Measurements from ENCODE around the gene ZNF469. TPM values are rescaled to one million over a fixed set of nuclear protein-coding genes. Genes with fewer than 3 reads are reported as not detected.
A peak's percentile ranks its signal among the peaks of the same experiment; 100 is the strongest.

ZNF469 gene
- total RNA-seq, 3 donors from 2014 or later (not counting 1 experiment from before 2014, with no cell fraction given), result 4.5 to 5.8 (median 4.9) TPM

GRCh38 chr16:88395669-88396584 is 13.2 kb downstream of the ZNF469 start:
- H3K27me3 ChIP-seq (ENCODE audit: control insufficient read depth, insufficient read depth, low read length), result no peaks in the 10 kb centered on the region
- H3K36me3 Mint-ChIP-seq, result no peaks in the 10 kb centered on the region
- peaks cover 5% of the 10 kb centered on the region for H3K4me1 ChIP-seq (ENCODE audit: control insufficient read depth, insufficient read depth, low read length)
- no peaks in the 10 kb centered on the region for H3K9me3 ChIP-seq (ENCODE audit: control insufficient read depth, insufficient read depth, low read length)
- no peak overlapping the region for H3K27ac ChIP-seq (ENCODE audit: low read length)
- TF ChIP-seq CTCF (IDR thresholded peaks at IDR 0.05), result no peak
- H3K27ac Mint-ChIP-seq, result no peak overlapping the region
- H3K9me3 Mint-ChIP-seq, result no peaks in the 10 kb centered on the region
- ATAC-seq (no peak), DNase-seq (no peak)
- intact Hi-C loops (cut with micrococcal nuclease), result no loop called here
- 81% methylated on average over 21 of the region's 21 CpGs for WGBS (ENCODE audit: insufficient coverage)
- no peaks in the 10 kb centered on the region for H3K36me3 ChIP-seq (ENCODE audit: control insufficient read depth, insufficient read depth, low read length)
- no peak overlapping the region for H3K4me3 Mint-ChIP-seq
- H3K4me3 ChIP-seq (ENCODE audit: low read length), result no peak overlapping the region
- no peaks in the 10 kb centered on the region for H3K27me3 Mint-ChIP-seq (ENCODE audit: low read depth in 2 of 2)
- peaks cover 15 to 17% of the 10 kb centered on the region in 2 donors for H3K4me1 Mint-ChIP-seq

GRCh38 chr16:88398170-88398873 is 15.6 kb downstream of the ZNF469 start:
- Mint-ChIP-seq H3K36me3 (no peaks in the 10 kb centered on the region), H3K9me3 (peaks cover 0 to 5% of the 10 kb centered on the region in 2 donors), H3K27ac (peak overlapping the region; percentile 45 to 68)

GRCh38 chr16:88398874-88399178 is 16.1 kb downstream of the ZNF469 start:
- Histone ChIP-seq H3K27ac (ENCODE audit: low read length) (no peak overlapping the region), H3K27me3 (ENCODE audit: control insufficient read depth, insufficient read depth, low read length) (peaks cover 2% of the 10 kb centered on the region), H3K9me3 (ENCODE audit: control insufficient read depth, insufficient read depth, low read length) (no peaks in the 10 kb centered on the region), H3K4me3 (ENCODE audit: low read length) (no peak overlapping the region), H3K36me3 (ENCODE audit: control insufficient read depth, insufficient read depth, low read length) (no peaks in the 10 kb centered on the region), H3K4me1 (ENCODE audit: control insufficient read depth, insufficient read depth, low read length) (peaks cover 5% of the 10 kb centered on the region)
- H3K4me3 Mint-ChIP-seq, result no peak overlapping the region
- H3K4me1 Mint-ChIP-seq, result peaks cover 15 to 17% of the 10 kb centered on the region in 2 donors
- intact Hi-C loops (cut with micrococcal nuclease), result no loop called here
- ATAC-seq (peak in 2 of 3 donors; percentile 46 to 65), DNase-seq (no peak)
- no peaks in the 10 kb centered on the region for H3K36me3 Mint-ChIP-seq
- peak overlapping the region in 1 of 2 donors; percentile 45 for H3K27ac Mint-ChIP-seq
- WGBS (ENCODE audit: insufficient coverage), result 38% methylated on average over 8 of the region's 8 CpGs
- TF ChIP-seq CTCF (IDR thresholded peaks at IDR 0.05), result no peak
- peaks cover 0 to 5% of the 10 kb centered on the region in 2 donors for H3K9me3 Mint-ChIP-seq
- H3K27me3 Mint-ChIP-seq (ENCODE audit: low read depth in 2 of 2), result no peaks in the 10 kb centered on the region

More at GRCh38 chr16:88398170-88398873, 15.6 kb downstream of the ZNF469 start:
- Histone ChIP-seq H3K9me3 (ENCODE audit: control insufficient read depth, insufficient read depth, low read length) (no peaks in the 10 kb centered on the region), H3K4me3 (ENCODE audit: low read length) (no peak overlapping the region), H3K27me3 (ENCODE audit: control insufficient read depth, insufficient read depth, low read length) (peaks cover 2% of the 10 kb centered on the region), H3K27ac (ENCODE audit: low read length) (no peak overlapping the region), H3K4me1 (ENCODE audit: control insufficient read depth, insufficient read depth, low read length) (peaks cover 5% of the 10 kb centered on the region), H3K36me3 (ENCODE audit: control insufficient read depth, insufficient read depth, low read length) (no peaks in the 10 kb centered on the region)
- ATAC-seq, result no peak
- H3K4me3 Mint-ChIP-seq, result no peak overlapping the region
- DNase-seq, result no peak
- H3K27me3 Mint-ChIP-seq (ENCODE audit: low read depth in 2 of 2), result no peaks in the 10 kb centered on the region
- H3K4me1 Mint-ChIP-seq, result peaks cover 15 to 17% of the 10 kb centered on the region in 2 donors
- WGBS (ENCODE audit: insufficient coverage), result 87% methylated on average over 20 of the region's 20 CpGs
- TF ChIP-seq CTCF (IDR thresholded peaks at IDR 0.05), result no peak
- intact Hi-C loops (cut with micrococcal nuclease), result no loop called here

Data from natural killer cell (primary cell).